ENCODE results near the gene CAMSAP3.

The CAMSAP3 gene

DNA sequence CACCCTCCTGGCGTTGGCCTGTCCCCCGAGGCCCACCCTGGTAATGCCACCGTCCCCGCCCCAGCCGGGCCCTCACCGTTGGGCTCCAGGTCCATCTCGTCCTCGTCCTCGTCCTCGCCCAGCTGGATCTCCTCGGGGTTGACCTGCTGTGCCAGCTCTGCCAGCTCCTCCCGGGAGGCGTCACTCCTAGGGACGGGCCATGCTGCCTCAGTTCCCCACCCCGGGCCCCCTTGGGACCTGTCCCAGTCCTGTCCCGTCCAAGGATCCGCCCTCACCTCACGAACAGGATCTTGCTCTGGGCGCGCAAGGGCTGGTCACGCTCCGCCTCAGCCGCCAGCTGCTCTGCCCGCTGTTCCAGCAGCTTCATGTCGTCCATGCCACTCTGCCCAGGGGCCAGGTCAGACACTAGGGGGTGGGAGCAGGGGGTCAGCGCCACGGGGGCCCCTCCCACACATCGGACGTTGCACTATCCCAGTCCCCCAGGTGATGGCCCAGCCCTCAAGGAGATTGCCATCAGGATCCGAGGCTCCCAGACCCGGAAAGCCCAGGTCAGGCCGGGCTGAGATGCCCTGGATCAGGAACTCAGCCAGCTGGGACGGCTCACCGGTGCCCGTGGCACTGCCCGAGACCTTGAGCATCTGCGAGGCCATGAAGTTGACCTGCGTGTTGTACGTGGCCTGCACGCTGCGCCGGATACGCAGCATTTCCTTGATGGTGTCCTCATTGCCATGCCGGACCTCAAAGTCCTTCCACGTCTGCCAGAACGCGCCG, 24.2 kb downstream of the CAMSAP3 start:
- TF ChIP-seq, protein P1, sequence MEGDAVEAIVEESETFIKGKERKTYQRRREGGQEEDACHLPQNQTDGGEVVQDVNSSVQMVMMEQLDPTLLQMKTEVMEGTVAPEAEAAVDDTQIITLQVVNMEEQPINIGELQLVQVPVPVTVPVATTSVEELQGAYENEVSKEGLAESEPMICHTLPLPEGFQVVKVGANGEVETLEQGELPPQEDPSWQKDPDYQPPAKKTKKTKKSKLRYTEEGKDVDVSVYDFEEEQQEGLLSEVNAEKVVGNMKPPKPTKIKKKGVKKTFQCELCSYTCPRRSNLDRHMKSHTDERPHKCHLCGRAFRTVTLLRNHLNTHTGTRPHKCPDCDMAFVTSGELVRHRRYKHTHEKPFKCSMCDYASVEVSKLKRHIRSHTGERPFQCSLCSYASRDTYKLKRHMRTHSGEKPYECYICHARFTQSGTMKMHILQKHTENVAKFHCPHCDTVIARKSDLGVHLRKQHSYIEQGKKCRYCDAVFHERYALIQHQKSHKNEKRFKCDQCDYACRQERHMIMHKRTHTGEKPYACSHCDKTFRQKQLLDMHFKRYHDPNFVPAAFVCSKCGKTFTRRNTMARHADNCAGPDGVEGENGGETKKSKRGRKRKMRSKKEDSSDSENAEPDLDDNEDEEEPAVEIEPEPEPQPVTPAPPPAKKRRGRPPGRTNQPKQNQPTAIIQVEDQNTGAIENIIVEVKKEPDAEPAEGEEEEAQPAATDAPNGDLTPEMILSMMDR (IDR thresholded peaks at IDR 0.05; ENCODE audit: control insufficient read depth, extremely low read depth, insufficient read depth), result no peak
- DNase-seq (ENCODE audit: low read depth), result peak; percentile 84
- peak overlapping the region; percentile 41 for H3K4me3 ChIP-seq (ENCODE audit: low read depth, low read length)

DNA sequence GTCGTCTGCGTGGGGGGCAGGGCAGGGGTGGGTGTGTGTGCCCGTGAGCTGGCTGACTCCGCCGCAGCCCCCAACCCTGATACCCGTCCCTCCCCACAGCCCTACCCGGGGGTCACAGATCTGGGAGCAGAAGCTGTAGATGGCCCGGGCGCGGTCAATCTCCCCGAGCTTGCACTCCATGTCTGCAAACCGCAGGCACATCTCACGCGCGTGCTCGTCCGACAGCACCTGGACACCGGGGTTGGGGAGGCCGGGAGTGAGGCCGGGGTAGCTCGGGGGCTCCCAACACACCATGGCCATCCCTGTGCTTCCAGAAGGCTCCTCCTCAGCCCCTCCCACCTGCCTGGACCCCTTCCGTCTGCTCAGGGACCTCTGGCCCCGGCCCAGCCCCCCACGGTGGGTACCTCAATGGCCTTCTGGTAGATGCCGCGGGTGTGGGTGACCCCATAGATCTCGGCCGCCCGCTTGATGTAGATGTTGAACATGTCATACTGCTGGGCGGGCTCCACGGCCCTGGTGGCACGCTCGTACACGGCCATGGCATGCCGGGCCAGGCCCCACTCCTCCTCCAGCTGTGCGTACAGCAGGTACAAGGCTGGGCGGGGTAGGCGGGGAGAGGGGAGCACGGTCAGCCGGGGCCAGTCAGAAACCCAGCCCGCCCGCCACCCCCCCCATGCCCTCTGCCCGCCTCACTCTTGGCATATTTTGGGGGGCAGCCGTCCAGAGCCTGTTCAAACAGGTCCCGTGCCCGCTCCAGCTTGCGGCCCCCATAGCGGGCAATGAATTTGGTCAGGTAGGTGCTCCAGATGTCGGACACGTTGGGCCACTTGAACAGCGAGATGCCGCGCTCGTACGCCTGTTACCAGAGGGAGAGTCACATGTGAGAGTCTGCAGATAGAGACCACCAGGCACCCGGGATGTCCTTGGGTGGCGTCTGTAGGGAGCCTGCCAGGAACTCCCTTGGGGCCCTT, 25.1 kb downstream of the CAMSAP3 start:
- TF ChIP-seq, protein P1 (IDR thresholded peaks at IDR 0.05; ENCODE audit: control insufficient read depth, extremely low read depth, insufficient read depth), result no peak
- peak overlapping the region; percentile 41 for H3K4me3 ChIP-seq (ENCODE audit: low read depth, low read length)
- no peak for DNase-seq (ENCODE audit: low read depth)

DNA sequence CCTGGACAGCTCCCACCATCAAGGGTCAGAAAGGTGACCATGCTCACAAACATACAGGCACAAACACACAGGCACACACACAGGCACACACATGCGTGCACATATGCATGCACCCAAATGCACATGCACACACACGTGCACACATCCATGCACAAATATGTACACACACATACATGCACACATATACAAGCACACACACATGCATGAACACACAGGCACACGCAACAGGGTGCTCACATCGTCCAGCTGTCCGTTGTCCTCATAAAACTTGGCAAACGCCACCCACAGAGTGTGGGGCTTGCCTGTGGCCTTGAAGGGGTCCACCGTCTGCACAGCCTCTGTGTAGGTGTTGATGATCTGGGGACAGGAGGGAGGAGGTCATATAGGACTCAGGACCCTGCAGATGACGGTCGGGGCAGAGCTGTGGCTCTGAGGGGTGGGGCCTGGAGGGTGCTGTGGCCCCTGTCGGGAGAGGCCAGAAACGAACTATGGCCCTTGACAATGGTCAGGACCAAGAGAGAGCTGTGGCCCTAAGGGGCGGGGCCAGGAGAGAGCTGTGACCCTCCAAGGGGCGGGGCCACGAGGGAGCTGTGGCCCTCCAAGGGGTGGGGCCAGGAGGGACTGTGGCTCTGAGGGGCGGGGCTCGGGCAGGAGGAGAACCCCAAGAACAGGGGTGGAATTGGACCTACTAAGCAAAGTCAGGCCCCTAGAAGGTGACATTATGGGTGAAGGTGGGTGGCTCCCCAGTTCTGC, 27.4 kb downstream of the CAMSAP3 start:
- H3K4me3 ChIP-seq (ENCODE audit: low read depth, low read length), result no peak overlapping the region
- TF ChIP-seq, protein P1 (IDR thresholded peaks at IDR 0.05; ENCODE audit: control insufficient read depth, extremely low read depth, insufficient read depth), result no peak
- DNase-seq (ENCODE audit: low read depth), result no peak

DNA sequence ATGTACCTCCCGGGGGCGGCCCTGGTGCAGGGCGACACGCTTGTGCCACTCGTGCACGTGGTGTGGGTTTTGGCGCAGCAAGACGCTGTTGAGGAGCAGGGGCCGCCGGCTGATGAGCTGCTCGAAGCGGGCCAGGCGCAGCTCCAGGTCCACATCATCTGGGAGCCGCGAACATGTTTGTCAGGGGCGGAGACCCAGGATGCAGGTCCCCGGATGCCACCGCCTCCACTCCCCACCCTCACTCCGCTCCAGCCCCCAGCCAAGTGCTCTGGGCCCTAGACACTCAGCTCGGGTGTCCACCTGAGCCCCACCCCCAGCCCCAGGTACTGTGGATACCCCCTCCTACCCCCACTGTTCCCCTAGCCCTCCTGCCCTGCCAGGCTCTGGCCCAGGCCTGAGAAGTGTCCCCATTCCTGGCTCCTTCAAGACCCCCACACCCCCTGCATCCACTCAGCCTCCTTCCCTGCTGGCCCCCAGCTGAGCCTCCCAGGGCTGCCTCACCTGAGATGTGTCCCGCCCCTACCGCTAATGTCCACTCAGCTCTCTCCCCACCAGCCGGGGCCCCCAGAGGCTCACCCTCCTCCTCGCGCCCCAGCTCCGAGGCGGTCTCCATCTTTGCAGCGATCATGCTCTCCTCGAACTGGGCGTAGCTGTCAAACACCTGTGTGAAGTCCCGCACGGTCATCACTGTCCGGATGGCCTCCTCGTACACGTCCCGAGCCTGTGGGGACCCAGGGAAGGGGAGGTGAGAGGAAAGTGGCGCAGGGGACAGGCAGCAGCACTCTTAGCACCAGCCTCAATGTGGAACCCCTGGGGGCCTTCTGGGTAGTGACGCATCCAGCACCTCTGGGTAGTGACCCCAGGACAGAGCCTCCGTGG, 28.3 kb downstream of the CAMSAP3 start:
- TF ChIP-seq, protein P1 (IDR thresholded peaks at IDR 0.05; ENCODE audit: control insufficient read depth, extremely low read depth, insufficient read depth), result no peak
- no peak overlapping the region for H3K4me3 ChIP-seq (ENCODE audit: low read depth, low read length)
- DNase-seq (ENCODE audit: low read depth), result no peak

DNA sequence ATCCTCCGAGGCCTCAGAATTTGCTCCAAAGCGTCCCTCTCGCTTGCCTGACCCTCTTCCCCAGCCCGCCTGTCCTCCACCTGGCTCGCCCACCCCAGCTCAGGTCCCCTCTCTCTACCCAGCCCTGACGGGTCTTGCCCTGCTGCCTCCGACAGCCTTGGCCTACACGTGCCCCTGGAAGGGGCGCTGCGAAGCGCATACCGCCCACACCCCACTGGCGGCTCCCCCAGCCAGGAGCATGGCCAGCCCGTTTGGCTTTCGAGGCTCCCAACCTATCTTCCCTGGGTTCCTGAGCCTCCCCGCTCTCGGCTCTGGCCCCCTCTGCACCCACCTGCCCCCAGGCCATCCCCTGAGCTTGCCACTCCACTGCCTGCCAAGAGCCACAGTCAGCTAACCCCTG, 29.1 kb downstream of the CAMSAP3 start:
- no peak overlapping the region for H3K4me3 ChIP-seq (ENCODE audit: low read depth, low read length)
- DNase-seq (ENCODE audit: low read depth), result no peak
- TF ChIP-seq, protein P1 (IDR thresholded peaks at IDR 0.05; ENCODE audit: control insufficient read depth, extremely low read depth, insufficient read depth), result no peak

Measured in LNCaP clone FGC (cell line).